Raji (cell line): ENCODE measurements around the gene C10orf90.

Experiments
- POLR2A ChIP-seq: IDR thresholded peaks from 2 replicates; pipeline ENCODE4 v1.6.1; 2011; ENCODE audit warnings: low read depth, low read length, control low read depth; ENCODE audit not compliant: insufficient read depth

The C10orf90 gene

GRCh38 chr10:126684171-126684745 is 13.8 kb upstream of the C10orf90 start:
- TF ChIP-seq POLR2A = no peak

GRCh38 chr10:126683466-126683865 is 13.0 kb upstream of the C10orf90 start:
- no peak for TF ChIP-seq POLR2A

GRCh38 chr10:126675656-126676438 is 5.4 kb upstream of the C10orf90 start:
- no peak for TF ChIP-seq POLR2A

GRCh38 chr10:126674741-126675515 is 4.4 kb upstream of the C10orf90 start:
- TF ChIP-seq POLR2A = no peak

- TF ChIP-seq POLR2A = no peak
Observed at GRCh38 chr10:126673565-126673964, 3.1 kb upstream of the C10orf90 start.

GRCh38 chr10:126671402-126671975 is 996 bp upstream of the C10orf90 start:
- TF ChIP-seq POLR2A = no peak

GRCh38 chr10:126670895-126671261 is 385 bp upstream of the C10orf90 start:
- TF ChIP-seq POLR2A = no peak

GRCh38 chr10:126669168-126669567 is 1.3 kb downstream of the C10orf90 start:
- TF ChIP-seq POLR2A = no peak

GRCh38 chr10:126668505-126668904 is 2.0 kb downstream of the C10orf90 start:
- no peak for TF ChIP-seq POLR2A

- TF ChIP-seq POLR2A = no peak
Observed at GRCh38 chr10:126667568-126667967, 2.9 kb downstream of the C10orf90 start.

- no peak for TF ChIP-seq POLR2A
Observed at GRCh38 chr10:126665207-126665606, 5.3 kb downstream of the C10orf90 start.

- TF ChIP-seq POLR2A = no peak
Observed at GRCh38 chr10:126663880-126664279, 6.6 kb downstream of the C10orf90 start.

- no peak for TF ChIP-seq POLR2A
Observed at GRCh38 chr10:126663328-126663727, 7.2 kb downstream of the C10orf90 start.

GRCh38 chr10:126661841-126662515 is 8.5 kb downstream of the C10orf90 start:
- TF ChIP-seq POLR2A = no peak

- no peak for TF ChIP-seq POLR2A
Observed at GRCh38 chr10:126661356-126661755, 9.1 kb downstream of the C10orf90 start.
